Raji (cell line): ENCODE measurements around the gene GLT8D1.

Experiments
- POLR2A ChIP-seq: IDR thresholded peaks from 2 replicates; pipeline ENCODE4 v1.6.1; 2011; ENCODE audit warnings: low read depth, low read length, control low read depth; ENCODE audit not compliant: insufficient read depth

The GLT8D1 gene, protein sequence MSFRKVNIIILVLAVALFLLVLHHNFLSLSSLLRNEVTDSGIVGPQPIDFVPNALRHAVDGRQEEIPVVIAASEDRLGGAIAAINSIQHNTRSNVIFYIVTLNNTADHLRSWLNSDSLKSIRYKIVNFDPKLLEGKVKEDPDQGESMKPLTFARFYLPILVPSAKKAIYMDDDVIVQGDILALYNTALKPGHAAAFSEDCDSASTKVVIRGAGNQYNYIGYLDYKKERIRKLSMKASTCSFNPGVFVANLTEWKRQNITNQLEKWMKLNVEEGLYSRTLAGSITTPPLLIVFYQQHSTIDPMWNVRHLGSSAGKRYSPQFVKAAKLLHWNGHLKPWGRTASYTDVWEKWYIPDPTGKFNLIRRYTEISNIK

DNA sequence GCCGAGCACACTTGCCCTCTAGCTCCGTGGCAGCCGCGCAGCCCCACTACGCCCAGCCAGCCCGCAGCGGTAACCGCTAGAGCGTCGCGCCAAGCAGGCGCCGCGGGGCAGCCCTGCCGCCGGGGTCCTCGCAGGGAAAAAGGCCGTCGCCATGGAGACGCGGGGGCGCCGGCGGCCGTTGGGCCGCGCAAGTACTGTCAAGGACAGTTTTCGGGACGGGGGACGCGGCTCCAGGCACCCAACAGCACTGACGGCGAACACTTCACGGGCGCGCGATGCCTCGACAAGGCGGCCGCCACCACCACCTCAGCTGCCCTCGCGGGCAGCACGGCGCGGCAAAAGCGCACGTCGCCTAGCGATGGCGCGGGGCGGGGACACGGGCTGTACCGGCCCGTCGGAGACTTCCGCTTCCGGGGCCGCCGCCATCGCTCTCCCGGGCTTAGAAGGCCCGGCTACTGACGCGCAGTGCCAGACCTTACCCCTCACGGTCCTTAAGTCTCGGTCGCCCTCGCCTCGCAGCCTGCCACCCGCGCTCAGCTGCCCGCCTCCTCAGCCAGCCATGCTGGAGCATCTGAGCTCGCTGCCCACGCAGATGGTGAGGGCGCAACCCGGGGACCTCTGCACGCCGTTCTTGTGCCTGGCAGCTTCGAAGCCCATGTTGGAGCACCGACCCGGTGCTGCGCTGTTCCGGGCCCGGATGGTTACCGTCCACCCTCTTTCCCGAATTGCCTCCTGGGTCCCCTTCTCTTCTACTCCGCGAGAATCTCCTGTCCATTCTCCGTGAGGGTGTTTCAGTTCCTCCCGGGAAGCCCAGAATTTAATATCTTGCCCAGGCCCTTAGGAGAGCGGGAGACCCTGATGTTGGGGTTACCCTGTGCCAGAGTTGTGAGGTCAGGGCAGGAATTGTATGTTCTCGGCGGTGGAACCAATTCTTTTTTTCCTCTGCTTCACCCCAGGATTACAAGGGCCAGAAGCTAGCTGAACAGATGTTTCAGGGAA is at the start of gene GLT8D1, which contains the start of gene SPCS1:
Gene GLT8D1 (minus strand): TSS at position 104 of the 999 bp plus-strand sequence. CDS start 5,331 bp downstream, outside the sequence.
Gene SPCS1 (plus strand): TSS at position 419 of the 999 bp plus-strand sequence. CDS start 141 bp downstream, at position 560.
- peak; percentile 94 for TF ChIP-seq POLR2A

DNA sequence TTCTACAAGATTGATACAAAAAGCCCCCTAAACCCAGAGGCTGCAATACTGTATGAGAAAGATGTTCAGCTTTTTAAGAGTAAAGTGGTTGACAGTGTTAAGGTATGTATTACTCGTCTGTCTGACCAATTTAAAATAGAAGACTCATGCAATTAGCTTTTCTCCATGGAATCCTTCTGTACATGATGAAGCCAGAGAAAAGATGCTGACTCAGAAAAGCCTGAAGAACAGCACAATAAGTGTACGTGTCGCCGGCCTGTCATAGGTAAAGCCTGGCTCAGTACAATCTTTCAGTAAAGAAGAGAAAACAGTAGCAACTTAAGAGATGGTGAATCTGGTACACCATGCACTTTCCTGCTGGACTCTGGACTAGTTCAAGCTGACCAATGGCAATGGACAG is 48.8 kb upstream of the GLT8D1 start:
- no peak for TF ChIP-seq POLR2A

DNA sequence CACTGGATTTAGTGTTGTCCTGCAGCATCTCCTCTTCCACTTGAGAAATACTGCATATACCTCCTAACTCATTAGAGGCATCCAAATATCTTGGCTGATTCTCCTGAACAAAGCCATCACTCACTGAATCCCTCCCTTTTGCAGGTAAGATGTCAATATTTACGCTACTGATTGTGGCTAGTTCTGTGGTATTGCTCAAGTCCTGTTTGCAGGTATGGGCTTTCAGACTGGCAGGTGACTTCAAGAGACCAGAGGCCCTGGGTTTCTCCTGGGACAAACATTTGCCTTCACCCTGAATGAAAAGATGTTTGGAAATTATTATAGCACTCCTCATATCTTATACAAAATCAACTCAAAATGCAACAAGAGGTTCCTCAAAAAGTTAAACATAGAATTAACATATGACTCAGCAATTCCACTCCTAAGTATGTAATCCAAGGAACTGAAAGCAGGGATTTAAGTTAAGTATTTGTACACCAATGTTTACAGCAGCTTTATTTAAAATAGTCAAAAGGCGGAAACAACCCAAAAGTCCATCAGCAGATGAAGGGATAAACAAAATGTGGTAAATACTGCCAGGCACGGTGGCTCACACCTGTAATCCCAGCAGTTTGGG is 46.6 kb upstream of the GLT8D1 start:
- no peak for TF ChIP-seq POLR2A

DNA sequence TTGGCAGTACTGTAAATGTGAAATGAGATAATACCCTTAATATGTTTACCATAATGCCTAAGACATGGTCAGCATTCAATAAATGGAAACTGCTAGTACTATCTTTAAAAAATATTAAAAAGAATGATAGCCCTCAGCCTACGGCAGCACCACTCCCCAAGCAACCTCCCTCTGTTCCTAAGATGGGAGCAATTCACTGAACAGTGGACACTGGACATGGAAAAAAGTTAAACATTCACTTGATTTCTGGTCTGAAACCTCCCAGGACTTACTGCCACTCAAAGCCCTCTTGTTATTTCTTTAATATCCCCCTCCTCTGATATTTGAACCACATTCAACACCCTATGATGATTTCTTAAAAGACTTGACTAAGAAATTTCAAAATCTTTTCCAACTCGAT is 38.1 kb upstream of the GLT8D1 start:
- TF ChIP-seq POLR2A: no peak

DNA sequence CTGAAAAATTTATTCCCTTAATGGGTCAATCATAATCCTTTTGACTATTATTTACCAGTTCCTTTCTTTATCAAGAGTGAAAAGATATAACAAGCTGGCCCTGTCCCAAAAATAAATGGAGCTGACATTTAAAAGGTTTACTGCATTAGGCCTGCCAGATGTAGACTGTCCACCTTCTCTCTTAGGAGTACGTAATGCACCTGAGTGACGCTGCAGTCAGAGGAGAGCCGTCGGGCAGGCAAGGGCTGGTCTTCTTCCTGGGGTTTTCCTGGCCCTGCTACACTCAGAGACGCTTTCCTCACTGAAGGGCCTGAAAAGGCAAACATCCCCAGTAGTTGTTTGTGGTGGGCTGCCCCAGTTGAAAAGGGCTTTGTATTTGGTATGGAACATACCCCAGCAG is 37.6 kb upstream of the GLT8D1 start:
- TF ChIP-seq POLR2A: no peak

DNA sequence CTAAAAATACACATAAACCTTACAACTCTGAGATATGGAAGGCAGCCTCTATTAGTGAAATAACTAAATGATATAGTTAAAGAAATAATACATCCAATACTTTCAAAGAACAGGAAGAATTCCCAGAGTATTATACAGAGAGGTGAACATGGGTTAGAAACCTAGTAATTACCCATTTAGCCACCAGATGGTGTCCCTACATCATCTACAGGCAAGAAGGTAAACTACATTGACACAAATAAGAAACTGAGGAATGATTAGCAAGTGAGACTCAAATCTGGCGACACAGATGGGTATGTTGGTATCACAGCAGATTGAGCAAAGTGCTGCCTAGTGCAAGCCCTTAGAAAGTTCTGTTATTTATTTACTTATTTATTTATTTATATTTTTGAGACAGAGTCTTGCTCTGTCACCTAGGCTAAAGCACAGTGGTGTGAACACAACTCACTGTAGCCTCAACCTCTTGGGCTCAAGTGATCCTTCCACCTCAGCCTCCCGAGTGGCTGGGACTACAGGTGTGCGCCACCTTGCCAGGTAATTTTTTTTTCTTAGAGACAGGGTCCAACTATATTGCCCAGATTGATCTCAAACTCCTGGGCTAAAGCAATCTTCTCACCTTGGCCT is 36.9 kb upstream of the GLT8D1 start:
- no peak for TF ChIP-seq POLR2A

DNA sequence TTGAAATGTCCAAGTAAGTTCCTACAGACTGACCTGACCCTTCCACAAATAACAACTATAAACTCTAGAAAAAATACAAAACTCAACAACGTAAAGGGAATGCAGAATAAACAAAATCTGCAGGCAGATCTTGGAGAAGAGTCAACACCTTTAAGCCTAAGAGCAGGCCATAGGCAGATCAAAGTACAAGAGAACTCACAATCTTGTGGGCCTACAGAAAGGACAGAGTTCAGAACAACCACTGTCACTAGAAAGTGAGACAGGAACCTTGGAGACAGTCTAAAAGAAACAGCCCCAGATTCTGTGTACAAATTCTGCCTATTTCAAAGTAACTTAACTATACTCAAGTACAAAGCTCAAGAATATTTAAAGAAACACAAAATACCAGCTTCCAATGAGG is 34.1 kb upstream of the GLT8D1 start:
- no peak for TF ChIP-seq POLR2A

DNA sequence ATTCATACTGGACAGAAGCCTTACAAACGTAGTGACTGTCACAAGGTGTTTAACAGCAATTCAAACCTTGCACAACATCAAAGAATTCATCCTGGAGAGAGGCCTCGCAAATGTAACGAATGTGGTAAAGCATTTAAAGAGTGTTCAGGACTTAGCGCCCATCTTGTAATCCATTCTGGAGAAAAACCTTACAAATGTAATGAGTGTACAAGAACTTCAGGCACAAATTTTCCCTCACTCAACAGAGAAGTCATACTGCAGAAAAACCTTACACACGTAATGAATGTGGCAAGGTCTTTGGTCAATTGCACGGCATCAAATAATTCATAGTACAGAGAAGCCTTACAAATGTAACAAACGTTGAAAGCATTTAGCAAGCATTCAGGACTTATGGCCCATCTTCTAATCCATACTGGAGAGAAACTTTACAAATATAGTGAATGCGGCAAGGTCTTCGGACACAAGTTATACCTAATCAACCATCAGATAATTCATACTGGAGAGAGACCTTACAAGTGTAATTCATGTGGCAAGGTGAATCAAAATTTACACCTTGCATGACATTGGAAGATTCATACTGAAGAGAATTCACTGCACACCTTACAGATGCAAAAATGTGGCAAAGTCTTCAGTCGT is 27.8 kb upstream of the GLT8D1 start:
- no peak for TF ChIP-seq POLR2A

DNA sequence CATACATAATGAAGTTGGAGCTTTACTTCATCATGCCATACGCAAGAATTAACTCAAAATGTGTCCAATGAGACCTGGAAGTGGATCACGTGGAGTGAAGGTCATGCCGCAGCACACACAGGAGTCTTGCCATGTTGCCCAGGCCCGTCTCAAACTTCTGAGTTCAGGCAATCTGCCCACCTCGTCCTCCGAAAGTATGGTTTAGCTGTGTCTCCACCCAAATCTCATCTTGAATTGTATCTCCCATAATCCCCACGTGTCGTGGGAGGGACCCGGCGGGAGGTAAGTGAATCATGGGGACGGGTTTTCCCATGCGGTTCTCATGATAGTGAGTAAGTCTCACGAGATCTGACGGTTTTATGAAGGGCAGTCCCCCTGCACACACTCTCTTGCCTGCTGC is 26.0 kb upstream of the GLT8D1 start:
- no peak for TF ChIP-seq POLR2A

DNA sequence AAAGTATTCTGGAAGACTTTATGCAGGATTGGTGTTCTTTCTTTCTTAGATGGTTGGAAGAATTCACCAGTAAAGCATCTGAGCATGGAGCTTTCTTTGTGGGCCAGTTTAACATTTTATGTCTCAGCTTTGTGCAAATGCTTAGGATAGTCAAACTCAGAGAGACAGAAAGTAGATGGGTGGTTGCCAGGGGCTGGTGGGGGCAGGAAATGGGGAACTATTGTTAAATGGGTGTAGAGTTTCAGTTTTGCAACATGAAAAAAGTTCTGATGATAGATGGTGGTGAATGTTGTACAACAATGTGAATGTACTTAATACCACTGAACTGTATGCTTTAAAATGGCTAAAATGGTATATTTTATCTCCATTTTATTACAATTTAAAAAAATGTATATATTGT is 25.1 kb upstream of the GLT8D1 start:
- TF ChIP-seq POLR2A: no peak

DNA sequence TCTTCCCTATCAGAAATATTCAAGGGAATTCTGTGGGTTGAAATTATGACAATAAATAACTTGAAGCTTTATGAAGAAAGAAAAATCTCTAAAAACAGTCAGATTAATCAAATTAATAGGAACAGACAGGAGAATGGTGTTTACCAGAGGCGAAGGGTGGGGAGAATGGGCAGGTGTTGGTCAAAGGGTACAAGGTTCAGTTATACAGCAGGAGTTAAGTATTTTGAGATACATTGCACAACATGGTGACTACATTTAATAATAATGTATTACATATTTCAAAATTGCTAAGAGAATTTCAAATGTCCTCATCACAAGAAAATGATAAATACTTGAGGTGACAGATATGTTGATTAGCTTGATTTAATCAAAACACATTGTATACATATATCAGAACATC is 18.9 kb upstream of the GLT8D1 start:
- TF ChIP-seq POLR2A: no peak

DNA sequence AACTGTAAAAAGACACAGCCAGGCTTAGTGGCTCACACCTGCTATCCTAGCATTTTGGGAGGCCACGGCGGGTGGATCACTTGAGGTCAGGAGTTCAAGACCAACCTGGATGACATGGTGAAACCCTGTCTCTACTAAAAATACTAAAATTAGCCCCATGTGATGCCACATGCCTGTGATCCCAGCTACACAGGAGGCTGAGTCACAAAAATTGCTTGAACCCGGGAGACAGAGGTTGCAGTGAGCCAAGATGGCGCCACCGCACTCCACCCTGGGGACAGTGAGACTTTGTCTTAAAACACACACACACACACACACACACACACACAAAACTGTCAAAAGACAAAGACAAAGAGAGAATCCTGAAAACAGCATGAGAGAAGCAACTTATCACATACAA is 18.3 kb upstream of the GLT8D1 start:
- TF ChIP-seq POLR2A: no peak

DNA sequence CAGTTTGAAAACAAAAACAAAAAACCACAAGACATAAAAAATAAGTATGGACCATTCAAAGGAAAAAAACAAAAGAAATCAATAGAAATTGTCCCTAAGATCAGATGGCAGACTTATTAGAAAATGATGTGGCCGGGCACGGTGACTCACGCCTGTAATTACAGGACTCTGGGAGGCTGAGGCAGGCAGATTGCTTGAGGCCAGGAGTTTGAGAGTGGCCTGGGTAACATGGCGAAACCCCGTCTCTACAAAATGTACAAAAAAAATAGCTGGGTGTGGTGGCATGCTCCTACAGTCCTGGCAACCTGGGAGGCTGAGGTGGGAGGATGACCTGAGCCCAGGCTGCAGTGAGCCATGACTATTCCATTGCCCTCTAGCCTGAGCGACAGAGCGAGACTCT is 16.9 kb upstream of the GLT8D1 start:
- TF ChIP-seq POLR2A: no peak

DNA sequence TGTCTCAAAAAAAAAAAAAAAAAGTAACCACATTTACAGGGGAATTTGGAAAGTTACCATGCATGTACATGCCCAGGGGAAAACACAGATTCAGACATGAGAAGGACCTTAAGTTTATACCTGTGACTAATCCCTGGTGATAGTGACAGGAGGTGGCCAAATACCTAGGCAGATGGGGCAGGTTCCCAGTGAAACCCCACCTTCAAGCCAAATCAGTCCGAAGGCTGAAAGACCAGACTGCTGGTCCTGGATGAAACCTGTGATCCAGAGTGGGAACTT is 16.1 kb upstream of the GLT8D1 start:
- no peak for TF ChIP-seq POLR2A
